HEK293 (cell line): ENCODE results near the gene FCN3.

ENCODE experiments used
- CTCF ChIA-PET: fragments of 350-600 bp; formaldehyde crosslinking; extraction: SDS; loops from one replicate; lab custom pipeline; 2021; ENCODE audit warnings: antibody characterized with exemption; lab: Yijun Ruan, JAX
- POLR2A ChIA-PET: fragments of 300-600 bp; formaldehyde crosslinking; extraction: SDS; loops from one replicate; lab custom pipeline; 2020; ENCODE audit warnings: antibody characterized with exemption, inconsistent platforms; lab: Yijun Ruan, JAX
- H3K27ac ChIP-seq: fragments of 200-500 bp; sonication (Bioruptor generic); 2 replicates; pipeline ENCODE4 v1.5.1; 2014; ENCODE audit warnings: low read depth, low read length, control low read depth, inconsistent platforms; ENCODE audit errors: extremely low read depth
- H3K36me3 ChIP-seq, 2 experiments: fragments of 200-500 bp in 1 of 2; sonication (Bioruptor generic) in 1 of 2; 1 replicate in 1 of 2; 2 replicates in 1 of 2; pipeline ENCODE4 v1.5.1; 2014 to 2017; ENCODE audit warnings: inconsistent platforms in 2 of 2, low read length in 2 of 2; ENCODE audit not compliant: control insufficient read depth in 2 of 2, insufficient read depth in 1 of 2
- H3K4me1 ChIP-seq: fragments of 200-500 bp; sonication (Bioruptor generic); 2 replicates; pipeline ENCODE4 v1.5.1; 2014; ENCODE audit warnings: mild to moderate bottlenecking, low read length, inconsistent platforms; ENCODE audit not compliant: control insufficient read depth, insufficient read depth
- H3K4me3 ChIP-seq: 2 replicates; pipeline ENCODE4 v1.5.1; 2011; ENCODE audit warnings: low read depth, mild to moderate bottlenecking, control low read depth, low read length, moderate library complexity
- H3K9me3 ChIP-seq: fragments of 200-500 bp; sonication (Bioruptor generic); 2 replicates; pipeline ENCODE4 v1.5.1; 2014; ENCODE audit warnings: low read depth, low read length, inconsistent platforms; ENCODE audit not compliant: control insufficient read depth, insufficient read depth
- BCL6B ChIP-seq: fragments of 450-650 bp; formaldehyde crosslinking; IDR thresholded peaks from 2 replicates; pipeline ENCODE4 v1.5.1; 2017; ENCODE audit warnings: missing biosample characterization, missing genetic modification characterization
- CTCF ChIP-seq: fragments of 450-650 bp; formaldehyde crosslinking; IDR thresholded peaks from 2 replicates; pipeline ENCODE4 v1.5.1; 2016; ENCODE audit warnings: missing biosample characterization, missing genetic modification characterization
- GLI4 ChIP-seq: fragments of 450-650 bp; formaldehyde crosslinking; IDR thresholded peaks from 2 replicates; pipeline ENCODE4 v1.5.1; 2016; ENCODE audit warnings: missing biosample characterization, missing genetic modification characterization
- GLIS1 ChIP-seq: fragments of 450-650 bp; formaldehyde crosslinking; IDR thresholded peaks from 2 replicates; pipeline ENCODE4 v1.5.1; 2016; ENCODE audit warnings: missing biosample characterization, missing genetic modification characterization
- GLIS2 ChIP-seq: fragments of 450-650 bp; formaldehyde crosslinking; IDR thresholded peaks from 2 replicates; pipeline ENCODE4 v1.5.1; 2016; ENCODE audit warnings: missing biosample characterization, missing genetic modification characterization
- IKZF3 ChIP-seq: fragments of 450-650 bp; IDR thresholded peaks from 2 replicates; pipeline ENCODE4 v1.5.0; 2018; ENCODE audit warnings: missing biosample characterization, mild to moderate bottlenecking, missing genetic modification characterization, moderate library complexity
- KLF10 ChIP-seq: fragments of 450-650 bp; IDR thresholded peaks from 2 replicates; pipeline ENCODE4 v1.5.1; 2018; ENCODE audit warnings: missing biosample characterization, mild to moderate bottlenecking, missing genetic modification characterization
- PATZ1 ChIP-seq: fragments of 450-650 bp; formaldehyde crosslinking; IDR thresholded peaks from 2 replicates; pipeline ENCODE4 v1.5.1; 2016; ENCODE audit warnings: missing biosample characterization, missing genetic modification characterization
- SCRT1 ChIP-seq: fragments of 450-650 bp; formaldehyde crosslinking; IDR thresholded peaks from 2 replicates; pipeline ENCODE4 v1.5.1; 2016; ENCODE audit warnings: missing biosample characterization, missing genetic modification characterization, borderline replicate concordance
- SCRT2 ChIP-seq: fragments of 450-650 bp; formaldehyde crosslinking; IDR thresholded peaks from 2 replicates; pipeline ENCODE4 v1.5.1; 2016; ENCODE audit warnings: missing biosample characterization, missing genetic modification characterization
- SP7 ChIP-seq: fragments of 450-650 bp; formaldehyde crosslinking; IDR thresholded peaks from 2 replicates; pipeline ENCODE4 v1.5.1; 2016; ENCODE audit warnings: missing biosample characterization, missing genetic modification characterization
- ZBTB48 ChIP-seq: fragments of 450-650 bp; formaldehyde crosslinking; IDR thresholded peaks from 2 replicates; pipeline ENCODE4 v1.5.1; 2016; ENCODE audit warnings: missing biosample characterization, missing genetic modification characterization
- ZFP3 ChIP-seq: fragments of 450-650 bp; formaldehyde crosslinking; IDR thresholded peaks from 2 replicates; pipeline ENCODE4 v1.5.1; 2016; ENCODE audit warnings: low read depth, missing biosample characterization, missing genetic modification characterization
- ZNF138 ChIP-seq: fragments of 450-650 bp; formaldehyde crosslinking; IDR thresholded peaks from 2 replicates; pipeline ENCODE4 v1.5.1; 2016; ENCODE audit warnings: missing biosample characterization, missing genetic modification characterization, borderline replicate concordance
- ZNF26 ChIP-seq: fragments of 450-650 bp; formaldehyde crosslinking; IDR thresholded peaks from 2 replicates; pipeline ENCODE4 v1.5.1; 2016; ENCODE audit warnings: missing biosample characterization, missing genetic modification characterization
- ZNF341 ChIP-seq: fragments of 450-650 bp; formaldehyde crosslinking; IDR thresholded peaks from 2 replicates; pipeline ENCODE4; 2016; ENCODE audit warnings: low read depth, missing biosample characterization, missing genetic modification characterization
- ZNF416 ChIP-seq: fragments of 450-650 bp; formaldehyde crosslinking; IDR thresholded peaks from 2 replicates; pipeline ENCODE4 v1.5.1; 2016; ENCODE audit warnings: missing biosample characterization, missing genetic modification characterization
- ZNF423 ChIP-seq: fragments of 450-650 bp; formaldehyde crosslinking; IDR thresholded peaks from 2 replicates; pipeline ENCODE4 v1.5.1; 2016; ENCODE audit warnings: missing biosample characterization, missing genetic modification characterization
- ZNF571 ChIP-seq: fragments of 450-650 bp; formaldehyde crosslinking; IDR thresholded peaks from 2 replicates; pipeline ENCODE4 v1.5.0; 2017; ENCODE audit warnings: missing biosample characterization, missing genetic modification characterization
- ZNF621 ChIP-seq: fragments of 450-650 bp; formaldehyde crosslinking; IDR thresholded peaks from 2 replicates; pipeline ENCODE4 v1.5.1; 2017; ENCODE audit warnings: missing biosample characterization, missing genetic modification characterization
- ZNF701 ChIP-seq: fragments of 450-650 bp; formaldehyde crosslinking; IDR thresholded peaks from 2 replicates; pipeline ENCODE4 v1.5.1; 2016; ENCODE audit warnings: missing biosample characterization, missing genetic modification characterization
- ZSCAN5A ChIP-seq: fragments of 450-650 bp; formaldehyde crosslinking; IDR thresholded peaks from 2 replicates; pipeline ENCODE4 v1.5.1; 2016; ENCODE audit warnings: missing biosample characterization, missing genetic modification characterization

The FCN3 gene

GRCh38 chr1:27333717-27334279 is 40.8 kb downstream of the FCN3 start:
- Histone ChIP-seq H3K4me3 (no peak overlapping the region), H3K27ac (no peak overlapping the region), H3K36me3 (peaks cover 6 to 78% of the 10 kb centered on the region in 2 experiments; a peak in 1 of 3 replicates), H3K4me1 (no peaks in the 10 kb centered on the region), H3K9me3 (no peaks in the 10 kb centered on the region)
- ChIA-PET POLR2A (interaction anchor here (1.5 kb wide), 1 partner anchor 15 kb away, joined by 3 read pairs; no protein-coding TSS in a partner anchor), CTCF (interaction anchor here (0.9 to 4.0 kb wide), 15 partner anchors 8 to 61 kb away, joined by 3 to 39 read pairs (median 14); partner anchors contain the start of genes MAP3K6, SYTL1 and TMEM222)
- TF ChIP-seq ZNF416 (tag by site-specific recombination) (no peak), GLIS2 (tag by site-specific recombination) (peak; percentile 51; the same call in 1 of the 2 replicates), GLIS1 (tag by site-specific recombination) (no peak), BCL6B (tag by site-specific recombination) (no peak)

GRCh38 chr1:27332536-27333281 is 41.9 kb downstream of the FCN3 start:
- H3K9me3 ChIP-seq = no peaks in the 10 kb centered on the region
- peaks cover 6 to 87% of the 10 kb centered on the region in 2 experiments; a peak in 2 of 3 replicates for H3K36me3 ChIP-seq
- ChIA-PET CTCF (interaction anchor here (0.5 to 4.0 kb wide), 40 partner anchors 8 to 409 kb away, joined by 3 to 39 read pairs (median 4); partner anchors contain the start of genes CD164L2, FCN3, MAP3K6 and SYTL1), POLR2A (interaction anchor here (1.2 to 1.4 kb wide), 2 partner anchors 8 to 33 kb away, joined by 3 to 8 read pairs; no protein-coding TSS in a partner anchor)
- H3K27ac ChIP-seq = no peak overlapping the region
- no peaks in the 10 kb centered on the region for H3K4me1 ChIP-seq
- peak; percentile 21; the same call in 1 of the 2 replicates for TF ChIP-seq PATZ1
- no peak for TF ChIP-seq IKZF3 (tag by site-specific recombination)
- peak; percentile 79 for TF ChIP-seq CTCF (tag by site-specific recombination)
- TF ChIP-seq ZFP3 (tag by site-specific recombination) = no peak
- TF ChIP-seq ZNF341 (tag by site-specific recombination) = peak; percentile 66
- TF ChIP-seq ZNF621 (tag by site-specific recombination) = no peak
- TF ChIP-seq KLF10 (tag by site-specific recombination) = no peak
- TF ChIP-seq ZNF423 (tag by site-specific recombination) = no peak
- peak; percentile 91 for TF ChIP-seq SCRT2
- no peak for TF ChIP-seq GLI4 (tag by site-specific recombination)
- TF ChIP-seq ZSCAN5A (tag by site-specific recombination) = no peak
- peak; percentile 69; the same call in 1 of the 2 replicates for TF ChIP-seq SCRT1
- no peak for TF ChIP-seq ZNF26 (tag by site-specific recombination)
- TF ChIP-seq ZNF701 (tag by site-specific recombination) = no peak
- peak; percentile 36; the same call in 1 of the 2 replicates for TF ChIP-seq ZBTB48 (tag by site-specific recombination)
- no peak for TF ChIP-seq ZNF571
- peak; percentile 24; the same call in 1 of the 2 replicates for TF ChIP-seq GLIS1 (tag by site-specific recombination)
- TF ChIP-seq SP7 (tag by site-specific recombination) = no peak
- no peak for TF ChIP-seq ZNF138 (tag by site-specific recombination)
- H3K4me3 ChIP-seq = no peak overlapping the region
